Smooth muscle cell (in vitro differentiated cells): ENCODE data around the gene COL2A1. TPM values are rescaled to one million over a fixed set of nuclear protein-coding genes. Genes with fewer than 3 reads are reported as not detected.

Experiments used
- DNase-seq: peaks from one replicate; lab custom pipeline; 2025; ENCODE audit not compliant: unreplicated experiment; lab: John Stamatoyannopoulos, UW
- H2AFZ ChIP-seq: fragments of 200-600 bp; sonication (generic); 2 replicates; pipeline ENCODE4 v1.6.0; 2016; ENCODE audit warnings: antibody characterized with exemption, low read depth, mild to moderate bottlenecking
- H3F3A ChIP-seq: fragments of 200-600 bp; sonication (generic); 2 replicates; pipeline ENCODE4 v1.6.0; 2017; ENCODE audit warnings: antibody characterized with exemption, low read depth
- H3K27ac ChIP-seq: fragments of 200-600 bp; sonication (generic); 2 replicates; pipeline ENCODE4 v1.5.1; 2016; ENCODE audit warnings: low read depth, mild to moderate bottlenecking
- H3K27me3 ChIP-seq: fragments of 200-600 bp; sonication (generic); 2 replicates; pipeline ENCODE4 v1.6.1; 2016; ENCODE audit warnings: low read depth, mild to moderate bottlenecking
- H3K36me3 ChIP-seq: fragments of 200-600 bp; sonication (generic); 2 replicates; pipeline ENCODE4 v1.5.1; 2016; ENCODE audit warnings: low read depth
- H3K4me1 ChIP-seq: fragments of 200-600 bp; sonication (generic); 2 replicates; pipeline ENCODE4 v1.5.1; 2016; ENCODE audit warnings: low read depth
- H3K4me2 ChIP-seq: fragments of 200-600 bp; sonication (generic); 2 replicates; pipeline ENCODE4 v1.6.0; 2016; ENCODE audit warnings: mild to moderate bottlenecking
- H3K4me3 ChIP-seq: fragments of 200-600 bp; sonication (generic); 2 replicates; pipeline ENCODE4 v1.5.1; 2016; ENCODE audit warnings: mild to moderate bottlenecking
- H3K79me2 ChIP-seq: fragments of 200-600 bp; sonication (generic); 2 replicates; pipeline ENCODE4 v1.6.0; 2016; ENCODE audit warnings: low read depth, mild to moderate bottlenecking
- H3K9ac ChIP-seq: fragments of 200-600 bp; sonication (generic); 2 replicates; pipeline ENCODE4 v1.6.0; 2016; ENCODE audit warnings: low read depth
- H3K9me3 ChIP-seq: fragments of 200-600 bp; sonication (generic); replicated peaks from 2 replicates; pipeline ENCODE4 v1.5.1; 2016; ENCODE audit warnings: low read depth
- H4K20me1 ChIP-seq: fragments of 200-600 bp; sonication (generic); 2 replicates; pipeline ENCODE4 v1.6.0; 2016; ENCODE audit warnings: low read depth
- WGBS: methylation state at CpG from one replicate; pipeline ENCODE4 v1.1.7; 2016; ENCODE audit warnings: low lambda C conversion rate; 5-methylcytosine and 5-hydroxymethylcytosine counted together
- polyA plus RNA-seq: library from polyadenylated mRNA; unstranded; fragments of >200 nt; fragmentation: Nextera tagmentation; extraction: Ambion mirVana; gene quantifications from 2 replicates; pipeline ENCODE4 v1.2.1, GENCODE V29; 2016
- total RNA-seq: library from RNA; depleted of rRNA; stranded (reverse); fragments of >200 nt; gene quantifications from 2 replicates; pipeline ENCODE4 v1.2.3, GENCODE V29; 2014
- TF ChIP-seq, protein P1 (sequence below): fragments of 200-600 bp; sonication (generic); IDR thresholded peaks from 2 replicates; pipeline ENCODE4 v1.5.1; 2017; ENCODE audit warnings: borderline replicate concordance, mild to moderate bottlenecking, antibody characterized with exemption; ENCODE audit not compliant: insufficient read depth, poor library complexity, severe bottlenecking

The COL2A1 gene
- total and polyA plus RNA-seq, 2 experiments from 2014 or later = 1.6 to 8.6 TPM

DNA sequence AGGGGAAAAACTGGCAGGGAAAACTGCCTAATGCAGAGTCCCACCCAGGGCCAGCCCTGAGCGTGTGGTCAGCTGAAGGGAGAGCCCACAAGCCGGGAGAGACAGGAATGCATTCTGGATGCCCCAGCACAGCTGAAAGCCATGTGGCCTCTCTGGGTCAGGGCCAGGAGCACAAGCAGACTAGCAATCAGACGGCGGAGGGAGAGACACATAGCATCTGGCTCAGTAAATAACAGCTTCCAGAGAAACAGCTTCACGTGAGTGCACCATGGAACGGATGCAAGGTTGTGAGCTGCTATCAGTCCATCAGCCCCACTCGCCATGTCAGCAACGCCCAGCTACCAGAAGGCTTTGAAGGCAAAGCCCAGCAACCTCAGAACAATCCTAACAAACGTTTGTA, 69.1 kb downstream of the COL2A1 start:
- Histone ChIP-seq H3K27ac (peak overlapping the region; percentile 76), H3K4me2 (peak overlapping the region; percentile 70), H3F3A (peaks cover 11% of the 10 kb centered on the region), H3K27me3 (no peaks in the 10 kb centered on the region), H3K4me3 (no peak overlapping the region), H2AFZ (no peak overlapping the region), H3K79me2 (no peaks in the 10 kb centered on the region), H3K9ac (no peak overlapping the region), H3K9me3 (no peaks in the 10 kb centered on the region), H4K20me1 (no peaks in the 10 kb centered on the region), H3K4me1 (peaks cover 3% of the 10 kb centered on the region), H3K36me3 (no peaks in the 10 kb centered on the region)
- DNase-seq = peak; percentile 10
- 16% methylated on average over 9 of the region's 9 CpGs for WGBS
- TF ChIP-seq, protein P1, sequence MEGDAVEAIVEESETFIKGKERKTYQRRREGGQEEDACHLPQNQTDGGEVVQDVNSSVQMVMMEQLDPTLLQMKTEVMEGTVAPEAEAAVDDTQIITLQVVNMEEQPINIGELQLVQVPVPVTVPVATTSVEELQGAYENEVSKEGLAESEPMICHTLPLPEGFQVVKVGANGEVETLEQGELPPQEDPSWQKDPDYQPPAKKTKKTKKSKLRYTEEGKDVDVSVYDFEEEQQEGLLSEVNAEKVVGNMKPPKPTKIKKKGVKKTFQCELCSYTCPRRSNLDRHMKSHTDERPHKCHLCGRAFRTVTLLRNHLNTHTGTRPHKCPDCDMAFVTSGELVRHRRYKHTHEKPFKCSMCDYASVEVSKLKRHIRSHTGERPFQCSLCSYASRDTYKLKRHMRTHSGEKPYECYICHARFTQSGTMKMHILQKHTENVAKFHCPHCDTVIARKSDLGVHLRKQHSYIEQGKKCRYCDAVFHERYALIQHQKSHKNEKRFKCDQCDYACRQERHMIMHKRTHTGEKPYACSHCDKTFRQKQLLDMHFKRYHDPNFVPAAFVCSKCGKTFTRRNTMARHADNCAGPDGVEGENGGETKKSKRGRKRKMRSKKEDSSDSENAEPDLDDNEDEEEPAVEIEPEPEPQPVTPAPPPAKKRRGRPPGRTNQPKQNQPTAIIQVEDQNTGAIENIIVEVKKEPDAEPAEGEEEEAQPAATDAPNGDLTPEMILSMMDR = no peak

DNA sequence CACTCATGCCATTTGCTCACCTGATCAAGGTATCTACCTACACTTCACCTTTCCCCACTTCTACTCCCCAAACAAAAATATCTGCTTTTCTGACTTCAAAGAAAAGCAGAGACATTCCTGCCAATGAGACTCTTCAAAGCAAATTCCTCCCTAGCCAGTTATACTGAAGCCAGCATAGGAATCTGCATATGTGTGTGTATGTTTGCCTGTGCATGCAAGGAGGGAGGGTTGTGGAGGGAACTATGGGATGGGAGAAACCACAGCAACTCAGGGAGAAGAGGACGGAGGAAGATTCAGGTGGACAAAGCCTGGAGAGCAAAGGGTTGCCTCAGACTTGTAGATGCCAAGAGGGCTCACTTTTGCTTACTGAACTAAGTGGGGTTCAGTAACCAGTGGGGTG, 73.1 kb downstream of the COL2A1 start:
- TF ChIP-seq, protein P1 = no peak

DNA sequence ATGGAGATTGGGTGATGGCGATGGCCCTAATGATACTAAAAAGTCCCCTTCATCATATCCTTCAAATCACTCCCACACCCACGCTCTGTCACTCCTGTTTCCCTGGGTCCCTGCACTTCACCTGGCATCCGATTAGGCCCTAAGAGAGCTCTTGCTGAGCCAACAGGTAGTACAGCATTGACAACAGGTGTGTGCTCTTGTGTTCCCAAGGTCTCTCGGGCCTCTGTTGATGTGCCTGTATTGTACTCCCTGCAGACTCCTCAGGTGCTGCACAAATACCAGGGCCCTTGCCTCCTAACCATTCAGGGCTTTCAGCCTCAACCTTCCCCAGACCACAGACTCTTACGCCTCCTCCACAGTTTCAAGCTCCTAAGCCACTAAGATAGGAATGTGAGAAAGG, 73.6 kb downstream of the COL2A1 start:
- Histone ChIP-seq H3K27ac (no peak overlapping the region), H3K4me3 (no peak overlapping the region), H3F3A (peaks cover 4% of the 10 kb centered on the region), H2AFZ (no peak overlapping the region), H3K9ac (no peak overlapping the region), H3K79me2 (no peaks in the 10 kb centered on the region), H4K20me1 (no peaks in the 10 kb centered on the region), H3K9me3 (no peaks in the 10 kb centered on the region), H3K4me2 (no peak overlapping the region), H3K4me1 (peaks cover 3% of the 10 kb centered on the region), H3K27me3 (peaks cover 18% of the 10 kb centered on the region), H3K36me3 (no peaks in the 10 kb centered on the region)
- WGBS = 92% methylated on average over 5 of the region's 5 CpGs
- DNase-seq = no peak
- TF ChIP-seq, protein P1 = no peak

More for the DNA sequence above, 73.1 kb downstream of the COL2A1 start:
- Histone ChIP-seq H3K4me2 (no peak overlapping the region), H2AFZ (no peak overlapping the region), H3K79me2 (no peaks in the 10 kb centered on the region), H3F3A (peaks cover 9% of the 10 kb centered on the region), H3K27me3 (peaks cover 13% of the 10 kb centered on the region), H3K36me3 (no peaks in the 10 kb centered on the region), H3K27ac (no peak overlapping the region), H3K4me3 (no peak overlapping the region), H3K9me3 (no peaks in the 10 kb centered on the region), H3K9ac (no peak overlapping the region), H4K20me1 (no peaks in the 10 kb centered on the region), H3K4me1 (peaks cover 3% of the 10 kb centered on the region)
- DNase-seq = no peak
- WGBS = 91% methylated on average over 1 of the region's 1 CpG

DNA sequence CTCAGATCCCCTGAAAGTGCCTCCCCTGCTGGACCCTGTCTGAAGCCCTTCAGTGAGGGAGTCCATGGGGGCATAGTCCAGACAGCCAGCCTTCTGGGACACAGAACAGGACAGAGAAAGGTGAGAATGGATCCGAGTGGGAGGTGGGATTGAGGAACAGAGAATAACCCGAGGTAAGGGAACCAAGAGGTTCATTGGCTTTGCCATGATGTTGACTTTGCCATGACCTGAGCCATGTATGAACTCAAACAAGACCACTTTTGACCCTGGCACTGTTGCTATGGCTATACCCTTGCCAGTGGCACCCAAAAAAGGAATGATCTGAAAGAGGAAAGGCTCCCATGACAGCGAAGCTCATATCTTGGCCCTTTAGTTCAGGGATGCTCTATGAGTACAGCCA, 76.9 kb downstream of the COL2A1 start:
- Histone ChIP-seq H3K79me2 (no peaks in the 10 kb centered on the region), H3K27me3 (peaks cover 47% of the 10 kb centered on the region)

More for the DNA sequence above, 76.9 kb downstream of the COL2A1 start:
- Histone ChIP-seq H3K9ac (no peak overlapping the region), H3K9me3 (no peaks in the 10 kb centered on the region), H4K20me1 (no peaks in the 10 kb centered on the region), H2AFZ (no peak overlapping the region), H3F3A (no peaks in the 10 kb centered on the region), H3K4me1 (no peaks in the 10 kb centered on the region), H3K36me3 (no peaks in the 10 kb centered on the region), H3K4me2 (no peak overlapping the region), H3K4me3 (no peak overlapping the region), H3K27ac (no peak overlapping the region)
- DNase-seq = no peak
- TF ChIP-seq, protein P1 = no peak
- 75% methylated on average over 3 of the region's 3 CpGs for WGBS
